LNCAP (cell line): ENCODE data around the gene CHPF2.

Source experiments
- TF ChIP-seq, protein P1 (sequence below): fragments of 450-650 bp; IDR thresholded peaks from 2 replicates; pipeline ENCODE4 v1.5.1; 2017; ENCODE audit warnings: mild to moderate bottlenecking

CHPF2 gene

DNA sequence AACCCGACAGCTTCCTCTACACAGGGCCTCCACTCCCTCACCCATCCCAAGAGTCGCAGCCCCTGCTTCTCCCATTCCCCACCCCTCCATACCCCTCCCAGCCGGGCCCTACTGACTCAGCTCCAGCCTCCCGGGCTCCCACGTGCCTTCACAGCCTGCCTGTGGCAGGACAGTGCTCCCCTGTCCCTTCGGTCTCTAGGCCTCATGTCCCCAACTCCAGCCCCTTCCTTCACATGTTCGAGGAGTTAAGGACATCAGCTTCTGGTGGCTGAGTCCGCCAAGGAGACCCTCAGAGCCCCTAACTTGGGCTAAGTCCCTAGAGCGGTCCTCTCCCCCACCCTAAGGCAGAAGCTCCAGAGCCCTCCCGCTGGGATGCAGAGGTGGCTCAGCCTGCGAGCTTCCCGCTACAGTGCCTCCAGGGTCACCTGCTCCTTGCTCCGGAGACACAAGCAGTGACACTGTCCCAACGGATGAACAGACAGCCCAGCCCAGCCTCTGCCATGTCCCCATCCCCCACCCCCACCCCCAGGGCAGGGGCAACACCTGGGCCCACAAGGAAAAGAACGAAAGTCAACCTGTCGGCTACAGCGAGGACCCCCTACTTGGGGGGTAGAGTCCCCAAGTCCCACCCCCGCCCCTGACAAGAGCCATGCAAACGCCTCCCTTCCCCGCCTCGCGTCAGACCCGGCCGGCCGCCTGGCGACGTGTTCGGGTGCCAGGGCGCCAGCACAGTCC is 15.5 kb downstream of the CHPF2 start:
- TF ChIP-seq, protein P1, sequence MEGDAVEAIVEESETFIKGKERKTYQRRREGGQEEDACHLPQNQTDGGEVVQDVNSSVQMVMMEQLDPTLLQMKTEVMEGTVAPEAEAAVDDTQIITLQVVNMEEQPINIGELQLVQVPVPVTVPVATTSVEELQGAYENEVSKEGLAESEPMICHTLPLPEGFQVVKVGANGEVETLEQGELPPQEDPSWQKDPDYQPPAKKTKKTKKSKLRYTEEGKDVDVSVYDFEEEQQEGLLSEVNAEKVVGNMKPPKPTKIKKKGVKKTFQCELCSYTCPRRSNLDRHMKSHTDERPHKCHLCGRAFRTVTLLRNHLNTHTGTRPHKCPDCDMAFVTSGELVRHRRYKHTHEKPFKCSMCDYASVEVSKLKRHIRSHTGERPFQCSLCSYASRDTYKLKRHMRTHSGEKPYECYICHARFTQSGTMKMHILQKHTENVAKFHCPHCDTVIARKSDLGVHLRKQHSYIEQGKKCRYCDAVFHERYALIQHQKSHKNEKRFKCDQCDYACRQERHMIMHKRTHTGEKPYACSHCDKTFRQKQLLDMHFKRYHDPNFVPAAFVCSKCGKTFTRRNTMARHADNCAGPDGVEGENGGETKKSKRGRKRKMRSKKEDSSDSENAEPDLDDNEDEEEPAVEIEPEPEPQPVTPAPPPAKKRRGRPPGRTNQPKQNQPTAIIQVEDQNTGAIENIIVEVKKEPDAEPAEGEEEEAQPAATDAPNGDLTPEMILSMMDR = no peak

DNA sequence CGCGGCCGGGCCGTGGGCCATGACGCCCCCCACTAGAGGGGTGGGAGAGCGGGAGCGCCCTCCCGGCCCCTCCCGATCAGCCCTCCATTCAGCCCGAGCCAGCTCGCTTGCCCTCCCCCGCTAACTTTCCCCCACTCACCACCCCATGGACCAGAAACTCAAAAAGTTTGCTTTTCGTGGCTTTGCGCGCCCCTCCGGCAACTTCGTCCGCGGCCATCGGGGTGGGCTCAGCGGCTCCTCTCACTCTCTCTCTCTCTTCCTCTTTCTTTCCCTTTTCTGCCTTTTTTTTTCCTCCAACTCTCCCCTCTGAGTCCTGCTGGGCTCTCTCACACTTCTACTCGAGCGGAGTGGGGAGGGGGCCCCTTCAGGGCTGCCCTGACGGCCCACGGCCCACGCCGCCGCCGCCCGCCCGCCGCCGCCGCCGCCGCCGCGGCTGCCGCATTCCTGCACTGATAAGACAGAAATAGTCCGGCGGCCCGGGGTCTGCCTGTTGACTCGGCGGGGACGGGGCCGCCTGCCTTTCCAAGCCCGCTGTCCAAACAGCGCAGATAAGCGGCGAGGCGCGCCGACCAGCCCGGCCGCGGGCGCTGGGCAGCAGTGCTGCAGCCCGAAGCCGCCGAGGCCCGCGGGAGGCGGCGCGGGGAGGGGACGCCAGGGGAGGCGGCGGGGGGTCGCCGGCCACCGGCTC is 16.2 kb downstream of the CHPF2 start, which contains the start of gene SMARCD3:
TSS of gene SMARCD3 (minus strand) at position 349 of the 688 bp plus-strand sequence. CDS start at position 217, 132 bp downstream.
- TF ChIP-seq, protein P1 = no peak

- TF ChIP-seq, protein P1 = no peak
These were observed 16.9 kb downstream of the CHPF2 start for GRCh38 chr7:151249034-151249731.

DNA sequence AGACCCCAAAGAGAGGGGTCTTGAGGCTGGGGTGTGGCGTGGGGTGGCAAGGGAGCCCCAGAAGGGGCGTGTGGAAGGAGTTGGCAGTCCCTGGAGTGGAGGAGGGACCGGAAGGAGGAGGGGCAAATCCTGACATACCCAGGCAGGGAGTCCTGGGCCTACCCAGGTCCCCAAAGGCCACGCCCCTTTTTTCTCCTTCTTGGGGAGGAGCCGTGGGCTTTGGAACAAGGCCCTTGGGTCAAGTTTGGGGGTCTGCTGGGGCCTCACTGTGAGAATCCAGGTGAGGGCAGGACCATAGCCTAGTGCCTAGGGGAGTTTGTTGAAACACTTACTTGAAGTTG is 17.4 kb downstream of the CHPF2 start:
- TF ChIP-seq, protein P1 = no peak

DNA sequence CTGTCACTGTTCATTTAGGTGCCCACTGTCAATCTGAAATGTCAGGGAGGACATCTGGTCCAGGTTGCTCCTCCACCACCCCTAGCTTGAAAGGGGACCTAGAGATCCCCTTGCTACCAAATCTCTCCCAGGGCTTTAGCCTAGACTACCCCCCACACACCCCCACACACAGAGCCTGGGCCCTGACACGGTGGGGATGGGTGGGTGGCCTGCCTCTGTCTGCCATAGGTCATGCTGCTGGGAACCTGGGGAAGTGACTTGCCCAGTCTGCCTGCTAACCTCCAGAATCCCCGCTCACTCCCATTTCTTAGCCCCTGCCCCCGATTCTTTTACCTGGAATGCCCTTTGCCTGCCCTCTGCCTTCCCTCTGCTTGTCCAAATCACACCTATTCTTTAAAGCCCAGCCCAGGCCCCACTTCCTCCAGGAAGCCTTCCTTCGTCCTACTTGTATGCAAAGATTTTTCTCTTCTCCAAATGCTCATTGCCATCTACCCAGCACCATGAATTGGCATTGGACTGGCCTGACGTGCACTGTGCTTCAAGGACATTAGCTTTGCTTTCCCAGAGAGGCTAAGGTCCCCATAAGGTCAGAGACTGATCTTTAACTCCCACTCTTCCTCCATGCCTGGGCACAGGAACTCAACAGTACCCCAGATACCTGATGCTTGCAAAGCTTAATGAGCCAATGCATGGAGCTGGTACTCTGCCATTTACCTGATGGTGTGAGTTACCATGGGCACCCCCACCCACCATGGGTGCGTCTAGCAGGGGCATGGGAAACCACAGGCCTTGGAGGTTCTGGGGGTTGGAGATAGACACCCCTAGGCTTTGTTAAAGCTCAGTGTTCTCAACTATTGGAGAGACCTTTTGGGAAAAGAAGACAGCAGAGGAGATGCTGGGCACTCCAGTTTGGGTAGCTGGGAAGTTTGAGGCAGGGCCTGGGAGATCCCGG is 18.2 kb downstream of the CHPF2 start:
- TF ChIP-seq, protein P1 = no peak

GRCh38 chr7:151251328-151251688 is 19.0 kb downstream of the CHPF2 start:
- TF ChIP-seq, protein P1 = no peak
